Astrocyte (in vitro differentiated cells and primary cell): ENCODE results near the gene MUC5AC.

ENCODE experiments used
- EZH2 ChIP-seq: IDR thresholded peaks from 2 replicates; pipeline ENCODE4 v1.6.1; 2012; ENCODE audit warnings: mild to moderate bottlenecking, low read length, inconsistent platforms; ENCODE audit not compliant: insufficient read depth
- TF ChIP-seq, protein P1 (sequence below): IDR thresholded peaks from 2 replicates; pipeline ENCODE4 v1.5.1; 2011; ENCODE audit warnings: low read depth, mild to moderate bottlenecking, inconsistent platforms, low read length, moderate library complexity; ENCODE audit not compliant: insufficient read depth

DNA sequence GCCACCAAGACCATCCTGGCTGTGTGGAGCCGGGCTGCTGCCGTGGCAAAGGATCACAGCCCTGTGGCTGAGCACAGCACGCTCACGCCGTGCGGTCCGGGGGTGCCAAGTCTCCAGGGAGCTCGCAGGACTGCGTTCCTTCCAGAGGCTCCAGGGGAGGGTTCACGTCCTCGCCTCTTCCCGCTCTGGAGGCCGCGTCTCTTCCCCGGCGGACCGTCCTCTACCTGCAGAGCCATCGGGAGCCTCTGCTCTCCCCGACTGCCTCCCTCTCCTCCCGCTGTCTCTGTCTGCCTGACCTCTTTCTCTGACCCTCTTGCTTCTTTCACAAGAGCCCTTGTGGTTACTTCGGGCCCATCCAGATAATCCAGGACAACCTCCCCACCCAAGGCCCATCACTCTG is 11.4 kb upstream of the MUC5AC start:
- TF ChIP-seq, protein P1, sequence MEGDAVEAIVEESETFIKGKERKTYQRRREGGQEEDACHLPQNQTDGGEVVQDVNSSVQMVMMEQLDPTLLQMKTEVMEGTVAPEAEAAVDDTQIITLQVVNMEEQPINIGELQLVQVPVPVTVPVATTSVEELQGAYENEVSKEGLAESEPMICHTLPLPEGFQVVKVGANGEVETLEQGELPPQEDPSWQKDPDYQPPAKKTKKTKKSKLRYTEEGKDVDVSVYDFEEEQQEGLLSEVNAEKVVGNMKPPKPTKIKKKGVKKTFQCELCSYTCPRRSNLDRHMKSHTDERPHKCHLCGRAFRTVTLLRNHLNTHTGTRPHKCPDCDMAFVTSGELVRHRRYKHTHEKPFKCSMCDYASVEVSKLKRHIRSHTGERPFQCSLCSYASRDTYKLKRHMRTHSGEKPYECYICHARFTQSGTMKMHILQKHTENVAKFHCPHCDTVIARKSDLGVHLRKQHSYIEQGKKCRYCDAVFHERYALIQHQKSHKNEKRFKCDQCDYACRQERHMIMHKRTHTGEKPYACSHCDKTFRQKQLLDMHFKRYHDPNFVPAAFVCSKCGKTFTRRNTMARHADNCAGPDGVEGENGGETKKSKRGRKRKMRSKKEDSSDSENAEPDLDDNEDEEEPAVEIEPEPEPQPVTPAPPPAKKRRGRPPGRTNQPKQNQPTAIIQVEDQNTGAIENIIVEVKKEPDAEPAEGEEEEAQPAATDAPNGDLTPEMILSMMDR, result no peak
- no peak for TF ChIP-seq EZH2
